Fibroblast of the aortic adventitia (primary cell): Measurements from ENCODE around the gene STAT1. TPM values are rescaled to one million over a fixed set of nuclear protein-coding genes. Genes with fewer than 3 reads are reported as not detected.

Experiments
- DNase-seq: peaks from one replicate; pipeline ENCODE4 v3.0.0-alpha.2; 2010; ENCODE audit warnings: low read depth
- H3K4me3 ChIP-seq: 2 replicates; pipeline ENCODE4 v1.5.1; 2011; ENCODE audit warnings: low read depth, mild to moderate bottlenecking, control low read depth, low read length, moderate library complexity
- total RNA-seq: library from RNA; depleted of rRNA; stranded (reverse); fragments of >200 nt; gene quantifications from 2 replicates; pipeline ENCODE4 v1.2.3, GENCODE V29; 2012; ENCODE audit warnings: low replicate concordance
- TF ChIP-seq, protein P1 (sequence below): IDR thresholded peaks from 2 replicates; pipeline ENCODE4 v1.5.1; 2011; ENCODE audit warnings: mild to moderate bottlenecking, low read length, control low read depth, inconsistent platforms; ENCODE audit not compliant: insufficient read depth

The STAT1 gene
- total RNA-seq, 1 donor, result 122 TPM

GRCh38 chr2:191051825-191052778 is 38.1 kb upstream of the STAT1 start:
- DNase-seq, result peak; percentile 82
- no peak overlapping the region for H3K4me3 ChIP-seq
- TF ChIP-seq, protein P1, sequence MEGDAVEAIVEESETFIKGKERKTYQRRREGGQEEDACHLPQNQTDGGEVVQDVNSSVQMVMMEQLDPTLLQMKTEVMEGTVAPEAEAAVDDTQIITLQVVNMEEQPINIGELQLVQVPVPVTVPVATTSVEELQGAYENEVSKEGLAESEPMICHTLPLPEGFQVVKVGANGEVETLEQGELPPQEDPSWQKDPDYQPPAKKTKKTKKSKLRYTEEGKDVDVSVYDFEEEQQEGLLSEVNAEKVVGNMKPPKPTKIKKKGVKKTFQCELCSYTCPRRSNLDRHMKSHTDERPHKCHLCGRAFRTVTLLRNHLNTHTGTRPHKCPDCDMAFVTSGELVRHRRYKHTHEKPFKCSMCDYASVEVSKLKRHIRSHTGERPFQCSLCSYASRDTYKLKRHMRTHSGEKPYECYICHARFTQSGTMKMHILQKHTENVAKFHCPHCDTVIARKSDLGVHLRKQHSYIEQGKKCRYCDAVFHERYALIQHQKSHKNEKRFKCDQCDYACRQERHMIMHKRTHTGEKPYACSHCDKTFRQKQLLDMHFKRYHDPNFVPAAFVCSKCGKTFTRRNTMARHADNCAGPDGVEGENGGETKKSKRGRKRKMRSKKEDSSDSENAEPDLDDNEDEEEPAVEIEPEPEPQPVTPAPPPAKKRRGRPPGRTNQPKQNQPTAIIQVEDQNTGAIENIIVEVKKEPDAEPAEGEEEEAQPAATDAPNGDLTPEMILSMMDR, result peak; percentile 61

DNA sequence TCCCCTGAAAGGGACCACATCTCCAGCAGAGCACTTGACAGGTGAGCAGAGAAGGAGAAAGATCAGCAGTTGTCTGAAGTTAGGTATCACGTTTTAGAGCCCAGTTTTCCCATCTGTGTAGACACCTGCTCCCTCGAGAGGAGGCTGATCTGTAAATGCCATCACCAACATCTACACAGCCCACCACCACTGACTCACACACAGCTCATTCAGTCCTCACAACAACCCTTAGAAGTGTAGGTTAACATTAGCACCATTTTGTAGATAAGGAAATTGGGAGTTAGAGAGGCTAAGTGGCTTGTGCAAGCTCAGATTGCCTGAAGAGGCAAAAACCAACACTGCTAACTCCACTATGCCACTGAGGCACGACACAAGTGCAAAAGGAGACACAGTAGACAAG is 37.2 kb upstream of the STAT1 start:
- TF ChIP-seq, protein P1, result no peak
- H3K4me3 ChIP-seq, result no peak overlapping the region
- no peak for DNase-seq

DNA sequence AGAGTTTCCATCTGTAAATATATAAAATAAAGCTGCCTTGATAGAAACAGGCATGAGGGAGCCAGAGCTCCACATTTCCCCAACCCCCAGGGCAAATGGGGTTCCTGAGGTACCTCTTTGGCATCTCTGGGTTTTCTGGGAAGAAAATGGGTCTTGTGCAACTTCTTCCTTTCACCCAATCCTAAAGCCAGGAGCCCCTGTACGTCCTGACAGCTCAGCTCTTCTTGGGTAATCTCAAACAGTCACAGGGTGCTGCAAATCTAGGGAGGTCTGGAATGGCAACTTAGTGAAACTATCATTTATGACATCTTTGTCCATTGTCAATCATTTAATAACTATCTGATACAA is 36.6 kb upstream of the STAT1 start:
- no peak overlapping the region for H3K4me3 ChIP-seq
- TF ChIP-seq, protein P1, result no peak
- peak; percentile 83 for DNase-seq

DNA sequence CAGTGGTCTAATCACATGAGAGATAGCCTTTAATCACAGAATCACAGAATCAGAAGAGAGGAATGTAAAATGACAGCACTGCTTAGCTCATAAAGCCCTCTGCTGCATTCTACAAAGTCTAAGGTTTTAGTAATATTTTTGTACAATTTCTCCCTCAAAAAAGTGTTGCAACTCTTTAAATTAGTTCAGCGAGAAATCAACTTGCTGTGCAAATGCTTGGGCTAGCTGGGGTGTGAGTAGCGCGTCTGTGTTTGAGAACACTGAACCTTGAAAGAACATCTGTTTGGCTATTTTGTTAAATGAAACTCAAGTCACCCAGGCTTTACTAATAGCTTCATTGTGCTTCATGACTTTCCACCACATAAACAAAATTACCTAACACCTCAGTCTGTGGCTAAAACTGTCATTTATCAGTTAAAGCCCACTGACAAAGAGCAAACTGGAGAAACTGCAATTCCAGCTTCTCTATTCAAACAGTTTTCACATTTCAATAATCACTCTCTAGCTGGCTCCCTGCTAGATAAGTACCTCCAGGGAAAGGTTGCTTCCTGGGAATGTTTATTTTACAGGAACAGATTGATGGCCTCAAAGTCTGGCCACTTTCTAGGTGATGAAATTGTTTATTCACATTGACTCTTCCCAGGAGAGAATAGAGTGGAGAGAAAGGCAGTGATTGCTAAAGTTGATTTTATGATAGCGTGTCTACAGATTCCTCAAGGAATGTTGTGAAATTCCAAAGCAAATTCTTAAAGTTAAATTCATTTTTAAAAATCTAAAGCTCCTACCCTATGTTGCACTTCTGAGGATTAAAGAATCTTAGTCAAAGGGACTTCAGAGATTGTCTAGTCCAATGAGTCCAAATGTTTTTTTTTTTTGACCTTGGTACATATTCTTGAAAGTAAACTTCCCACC is 36.0 kb upstream of the STAT1 start:
- no peak overlapping the region for H3K4me3 ChIP-seq
- DNase-seq, result peak; percentile 91
- TF ChIP-seq, protein P1, result no peak

DNA sequence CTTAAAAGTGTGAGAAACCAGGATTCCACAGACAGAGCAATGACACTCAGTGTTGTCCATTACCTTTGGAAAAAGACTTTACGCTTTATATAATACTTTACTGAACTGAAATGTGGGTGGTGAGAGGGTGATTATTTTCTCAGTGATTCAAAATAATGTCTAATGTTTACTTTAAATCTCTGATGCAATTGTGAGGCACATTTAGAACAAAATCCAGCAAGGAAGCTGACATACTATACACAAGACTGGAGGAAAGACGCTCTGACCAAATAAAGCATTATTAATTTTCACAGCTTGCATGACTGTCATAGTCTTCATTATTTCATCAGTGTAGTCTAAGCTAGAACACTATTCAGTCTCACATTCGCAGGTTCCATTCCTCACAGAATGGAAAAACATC is 34.1 kb upstream of the STAT1 start:
- TF ChIP-seq, protein P1, result no peak
- peak; percentile 31 for DNase-seq
- no peak overlapping the region for H3K4me3 ChIP-seq

DNA sequence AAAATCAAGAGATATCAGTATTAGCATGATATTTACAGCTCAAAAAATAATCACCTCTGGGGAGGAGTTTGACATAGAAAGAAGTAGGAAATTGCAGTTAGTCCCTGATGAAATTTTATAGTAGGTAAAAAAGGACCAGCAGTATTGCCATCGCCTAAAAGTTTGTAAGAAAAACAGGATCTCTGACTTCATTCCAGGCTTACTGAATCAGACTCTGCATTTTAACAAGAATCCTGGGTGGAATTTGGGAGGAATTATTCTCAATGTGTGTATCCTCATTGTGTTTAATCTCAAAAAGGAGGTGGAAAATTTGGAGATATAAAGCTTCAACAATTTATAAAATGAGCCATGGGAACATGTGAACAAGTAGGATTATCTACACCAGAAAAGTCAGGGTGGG is 31.2 kb upstream of the STAT1 start:
- no peak overlapping the region for H3K4me3 ChIP-seq
- TF ChIP-seq, protein P1, result no peak
- peak; percentile 60 for DNase-seq
